Upper lobe of left lung (tissue), 4 donors: ENCODE data around the gene INIP.

ENCODE experiments used
- EP300 ChIP-seq, 4 donors: sonication (generic); formaldehyde crosslinking; IDR thresholded peaks; one replicate each; pipeline ENCODE4 v1.5.1; 2017; ENCODE audit warnings: antibody characterized with exemption in 4 of 4, control low read depth in 2 of 4
- POLR2A ChIP-seq, 4 donors: fragments of 450-650 bp; IDR thresholded peaks; one replicate each; pipeline ENCODE4 v1.5.1; 2016 to 2017; ENCODE audit warnings: antibody characterized with exemption in 4 of 4, mild to moderate bottlenecking in 2 of 4
- POLR2AphosphoS5 ChIP-seq, 2 donors: sonication (generic); formaldehyde crosslinking; IDR thresholded peaks; one replicate each; pipeline ENCODE4 v1.5.1; 2017; ENCODE audit warnings: antibody characterized with exemption in 2 of 2
- TF ChIP-seq, protein P1 (sequence below), 6 experiments: fragments of 450-650 bp in 4 of 6; fragments of 200-600 bp in 2 of 6; sonication (generic) in 2 of 6; IDR thresholded peaks; one replicate each; pipeline ENCODE4 v1.5.1; 2016 to 2019; ENCODE audit warnings: antibody characterized with exemption in 6 of 6

DNA sequence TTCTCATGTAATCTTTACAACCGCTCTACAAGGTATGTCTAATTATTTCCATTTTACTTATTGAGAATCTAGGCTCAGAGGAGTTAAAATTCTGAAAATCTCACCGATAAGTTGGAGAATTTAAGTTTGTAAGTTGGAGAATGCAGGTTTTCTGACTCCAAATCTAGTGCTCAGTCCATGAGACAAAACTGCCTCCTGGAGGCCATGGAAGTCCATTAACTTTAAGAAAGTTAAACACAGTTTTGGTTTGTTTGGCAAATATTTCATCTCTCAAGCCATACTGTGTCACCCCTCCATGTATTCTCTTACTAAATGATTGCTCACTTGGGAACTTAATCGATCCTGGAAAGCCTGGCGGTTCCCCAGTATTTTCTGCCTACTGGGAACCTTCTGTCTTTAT is 52.6 kb downstream of the INIP start:
- TF ChIP-seq, protein P1, sequence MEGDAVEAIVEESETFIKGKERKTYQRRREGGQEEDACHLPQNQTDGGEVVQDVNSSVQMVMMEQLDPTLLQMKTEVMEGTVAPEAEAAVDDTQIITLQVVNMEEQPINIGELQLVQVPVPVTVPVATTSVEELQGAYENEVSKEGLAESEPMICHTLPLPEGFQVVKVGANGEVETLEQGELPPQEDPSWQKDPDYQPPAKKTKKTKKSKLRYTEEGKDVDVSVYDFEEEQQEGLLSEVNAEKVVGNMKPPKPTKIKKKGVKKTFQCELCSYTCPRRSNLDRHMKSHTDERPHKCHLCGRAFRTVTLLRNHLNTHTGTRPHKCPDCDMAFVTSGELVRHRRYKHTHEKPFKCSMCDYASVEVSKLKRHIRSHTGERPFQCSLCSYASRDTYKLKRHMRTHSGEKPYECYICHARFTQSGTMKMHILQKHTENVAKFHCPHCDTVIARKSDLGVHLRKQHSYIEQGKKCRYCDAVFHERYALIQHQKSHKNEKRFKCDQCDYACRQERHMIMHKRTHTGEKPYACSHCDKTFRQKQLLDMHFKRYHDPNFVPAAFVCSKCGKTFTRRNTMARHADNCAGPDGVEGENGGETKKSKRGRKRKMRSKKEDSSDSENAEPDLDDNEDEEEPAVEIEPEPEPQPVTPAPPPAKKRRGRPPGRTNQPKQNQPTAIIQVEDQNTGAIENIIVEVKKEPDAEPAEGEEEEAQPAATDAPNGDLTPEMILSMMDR (IDR thresholded peaks at IDR 0.05): no peak
- TF ChIP-seq POLR2AphosphoS5 (IDR thresholded peaks at IDR 0.05) (no peak), EP300 (IDR thresholded peaks at IDR 0.05) (no peak), POLR2A (IDR thresholded peaks at IDR 0.05) (no peak)
